HL-60 (cell line): ENCODE results near the gene ZCCHC2.
A peak's percentile ranks its signal among the peaks of the same experiment; 100 is the strongest.

Experiments used
- DNase-seq, 2 experiments: peaks; one replicate each; pipeline ENCODE4 v3.0.0-alpha.2; 2010 to 2020; ENCODE audit warnings: low read depth in 1 of 2, low spot score in 1 of 2
- H3K27ac ChIP-seq: fragments of 250-450 bp; sonication (Bioruptor Pico); replicated peaks from 2 replicates; pipeline ENCODE4 v1.5.1; 2020; ENCODE audit warnings: mild to moderate bottlenecking, moderate library complexity
- H3K27me3 ChIP-seq: fragments of 250-450 bp; sonication (Bioruptor Pico); 2 replicates; pipeline ENCODE4 v1.5.1; 2021; ENCODE audit warnings: mild to moderate bottlenecking, moderate library complexity; ENCODE audit not compliant: insufficient read depth, poor library complexity, severe bottlenecking
- H3K4me3 ChIP-seq: replicated peaks from 2 replicates; pipeline ENCODE4 v1.5.1; 2011; ENCODE audit warnings: mild to moderate bottlenecking, control low read depth, low read length; ENCODE audit not compliant: insufficient read depth
- CTCF ChIP-seq: IDR thresholded peaks from one replicate; pipeline ENCODE4 v1.5.1; 2011; ENCODE audit warnings: low read length, control low read depth, inconsistent platforms; ENCODE audit not compliant: insufficient read depth
- GABPA ChIP-seq: IDR thresholded peaks from 2 replicates; pipeline ENCODE4 v1.6.1; 2012; ENCODE audit warnings: low read depth
- POLR2AphosphoS5 ChIP-seq: IDR thresholded peaks from 2 replicates; pipeline ENCODE4 v1.6.1; 2012; ENCODE audit warnings: low read depth
- SPI1 ChIP-seq: IDR thresholded peaks from 2 replicates; pipeline ENCODE4 v1.6.1; 2012; ENCODE audit warnings: low read depth, mild to moderate bottlenecking, borderline replicate concordance
- TF ChIP-seq, protein P1 (sequence below): IDR thresholded peaks from 2 replicates; pipeline ENCODE4 v1.6.1; 2012; ENCODE audit warnings: low read depth; ENCODE audit not compliant: insufficient replicate concordance

ZCCHC2 gene

DNA sequence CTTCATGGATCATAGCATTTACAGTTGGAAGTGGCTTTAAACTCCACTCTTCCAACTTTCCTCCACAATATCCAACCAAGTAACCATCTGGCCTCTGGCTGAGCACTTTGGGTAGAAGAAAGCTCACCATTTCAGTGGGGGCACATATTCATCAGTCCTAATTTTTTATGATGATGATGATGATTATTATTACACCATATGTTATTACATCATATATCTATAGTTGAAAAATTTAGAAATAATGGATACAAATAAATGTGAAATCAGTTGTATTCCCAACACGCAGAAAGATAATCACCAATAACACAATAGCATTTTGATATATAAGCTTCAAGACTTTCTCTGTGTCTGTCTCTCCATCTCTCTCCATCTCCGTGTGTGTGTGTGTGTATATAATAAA, 26.6 kb upstream of the ZCCHC2 start:
- DNase-seq, result no peak
- TF ChIP-seq, protein P1, sequence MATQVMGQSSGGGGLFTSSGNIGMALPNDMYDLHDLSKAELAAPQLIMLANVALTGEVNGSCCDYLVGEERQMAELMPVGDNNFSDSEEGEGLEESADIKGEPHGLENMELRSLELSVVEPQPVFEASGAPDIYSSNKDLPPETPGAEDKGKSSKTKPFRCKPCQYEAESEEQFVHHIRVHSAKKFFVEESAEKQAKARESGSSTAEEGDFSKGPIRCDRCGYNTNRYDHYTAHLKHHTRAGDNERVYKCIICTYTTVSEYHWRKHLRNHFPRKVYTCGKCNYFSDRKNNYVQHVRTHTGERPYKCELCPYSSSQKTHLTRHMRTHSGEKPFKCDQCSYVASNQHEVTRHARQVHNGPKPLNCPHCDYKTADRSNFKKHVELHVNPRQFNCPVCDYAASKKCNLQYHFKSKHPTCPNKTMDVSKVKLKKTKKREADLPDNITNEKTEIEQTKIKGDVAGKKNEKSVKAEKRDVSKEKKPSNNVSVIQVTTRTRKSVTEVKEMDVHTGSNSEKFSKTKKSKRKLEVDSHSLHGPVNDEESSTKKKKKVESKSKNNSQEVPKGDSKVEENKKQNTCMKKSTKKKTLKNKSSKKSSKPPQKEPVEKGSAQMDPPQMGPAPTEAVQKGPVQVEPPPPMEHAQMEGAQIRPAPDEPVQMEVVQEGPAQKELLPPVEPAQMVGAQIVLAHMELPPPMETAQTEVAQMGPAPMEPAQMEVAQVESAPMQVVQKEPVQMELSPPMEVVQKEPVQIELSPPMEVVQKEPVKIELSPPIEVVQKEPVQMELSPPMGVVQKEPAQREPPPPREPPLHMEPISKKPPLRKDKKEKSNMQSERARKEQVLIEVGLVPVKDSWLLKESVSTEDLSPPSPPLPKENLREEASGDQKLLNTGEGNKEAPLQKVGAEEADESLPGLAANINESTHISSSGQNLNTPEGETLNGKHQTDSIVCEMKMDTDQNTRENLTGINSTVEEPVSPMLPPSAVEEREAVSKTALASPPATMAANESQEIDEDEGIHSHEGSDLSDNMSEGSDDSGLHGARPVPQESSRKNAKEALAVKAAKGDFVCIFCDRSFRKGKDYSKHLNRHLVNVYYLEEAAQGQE, result no peak
- TF ChIP-seq CTCF (no peak), POLR2AphosphoS5 (no peak), SPI1 (no peak), GABPA (no peak)
- no peak overlapping the region for H3K27ac ChIP-seq
- H3K27me3 ChIP-seq, result no peaks in the 10 kb centered on the region
- H3K4me3 ChIP-seq, result no peak overlapping the region

GRCh38 chr18:62497190-62497772, 25.5 kb upstream of the ZCCHC2 start:
- Histone ChIP-seq H3K4me3 (no peak overlapping the region), H3K27me3 (no peaks in the 10 kb centered on the region), H3K27ac (no peak overlapping the region)
- TF ChIP-seq POLR2AphosphoS5, result no peak
- TF ChIP-seq, protein P1, result peak; percentile 84
- no peak for DNase-seq

DNA sequence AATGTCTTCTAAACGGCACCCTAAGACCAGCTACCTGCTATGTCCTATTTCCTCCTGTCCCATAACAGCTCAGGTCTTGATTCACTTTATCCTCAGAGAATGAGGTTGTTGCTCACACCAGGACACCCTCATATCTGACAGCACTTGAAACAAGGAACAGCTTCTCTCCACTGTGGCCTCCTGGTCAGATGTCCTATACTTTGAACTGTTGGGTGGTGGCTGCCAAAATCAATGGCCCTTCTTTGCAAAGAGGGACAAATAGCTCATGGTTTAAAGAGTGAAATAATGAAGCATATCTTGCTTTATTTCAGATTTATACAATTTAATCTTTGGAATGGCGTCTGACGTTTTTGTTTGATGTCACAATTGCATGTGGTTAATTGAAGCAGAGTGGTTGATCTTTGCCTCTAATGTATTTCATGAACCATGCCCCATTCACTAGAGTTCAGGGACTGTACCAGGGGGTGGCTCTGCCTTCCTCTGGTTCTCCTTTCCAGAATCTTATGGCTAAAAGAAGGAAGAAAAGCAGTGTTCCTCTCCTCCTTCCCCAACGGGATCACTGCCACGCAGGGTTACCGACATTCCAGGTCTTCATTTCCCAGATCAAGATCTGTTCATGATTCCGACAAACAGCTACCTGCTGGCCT, 24.1 kb upstream of the ZCCHC2 start:
- TF ChIP-seq, protein P1, result no peak
- TF ChIP-seq CTCF (no peak), SPI1 (no peak), POLR2AphosphoS5 (no peak), GABPA (no peak)
- DNase-seq, result no peak
- Histone ChIP-seq H3K27me3 (no peaks in the 10 kb centered on the region), H3K4me3 (no peak overlapping the region), H3K27ac (no peak overlapping the region)
